Measurements from ENCODE around the gene SIN3B. TPM values are rescaled to one million over a fixed set of nuclear protein-coding genes. Genes with fewer than 3 reads are reported as not detected.

Gene SIN3B
- polyA plus RNA-seq, 1 of the 3 experiments (the other 2 are of a cell fraction): 29.7 TPM

GRCh38 chr19:16894080-16894479 lies 64.9 kb downstream of the SIN3B start:
- H3K9me2 ChIP-seq: no peaks in the 10 kb centered on the region
- H3K4me2 ChIP-seq: no peak overlapping the region
- TF ChIP-seq FOXJ3 (CRISPR knock-in tag; IDR thresholded peaks at IDR 0.05) (no peak), GABPA (IDR thresholded peaks at IDR 0.05; ENCODE audit: low read depth) (no peak), RCOR1 (IDR thresholded peaks at IDR 0.05; ENCODE audit: low read length) (no peak), ELF1 (IDR thresholded peaks at IDR 0.05) (no peak), NFIC (IDR thresholded peaks at IDR 0.05; ENCODE audit: borderline replicate concordance) (no peak), RAD21 (IDR thresholded peaks at IDR 0.05; ENCODE audit: low read length) (no peak), TAF1 (IDR thresholded peaks at IDR 0.05; ENCODE audit: borderline replicate concordance, low read depth, low read length) (no peak)
- H3K9ac ChIP-seq: no peak overlapping the region
- no peaks in the 10 kb centered on the region for H3K79me2 ChIP-seq (ENCODE audit: insufficient read depth)
- 60% methylated on average over 5 of the region's 7 CpGs for WGBS (ENCODE audit: low lambda C conversion rate)
- no peaks in the 10 kb centered on the region for H3K36me3 ChIP-seq (replicated peaks in 1 of 2; ENCODE audit: control insufficient read depth in 1 of 2, insufficient read depth in 2 of 2, low read length in 1 of 2)
- DNase-seq: no peak
- H3K9me3 ChIP-seq: no peaks in the 10 kb centered on the region
- no peaks in the 10 kb centered on the region for H3F3A ChIP-seq (replicated peaks; ENCODE audit: insufficient read depth)
- H2AFZ ChIP-seq (ENCODE audit: low read depth): no peak overlapping the region
- peaks cover 0 to 14% of the 10 kb centered on the region in 2 experiments; a peak in 1 of 4 replicates for H3K4me1 ChIP-seq (ENCODE audit: control insufficient read depth in 1 of 2, insufficient read depth in 2 of 2, low read depth in 1 of 2, low read length in 1 of 2)
- POLR2A ChIA-PET: no interaction called here
- H3K4me3 ChIP-seq (ENCODE audit: low read depth in 2 of 2, low read length in 1 of 2): no peak overlapping the region
- no peaks in the 10 kb centered on the region for H3K27me3 ChIP-seq (ENCODE audit: insufficient read depth)
- no peak overlapping the region for H3K27ac ChIP-seq (ENCODE audit: low read depth in 2 of 2, low read length in 1 of 2)
- no peaks in the 10 kb centered on the region for H4K20me1 ChIP-seq (ENCODE audit: insufficient read depth)
- CTCF ChIA-PET: no interaction called here

- POLR2A ChIA-PET: no interaction called here
- Histone ChIP-seq H3K79me2 (ENCODE audit: insufficient read depth) (no peaks in the 10 kb centered on the region), H3K36me3 (replicated peaks in 1 of 2; ENCODE audit: control insufficient read depth in 1 of 2, insufficient read depth in 2 of 2, low read length in 1 of 2) (no peaks in the 10 kb centered on the region), H3K27ac (ENCODE audit: low read depth in 2 of 2, low read length in 1 of 2) (no peak overlapping the region), H3K4me3 (ENCODE audit: low read depth in 2 of 2, low read length in 1 of 2) (no peak overlapping the region; a peak in 1 of 4 replicates), H3K4me1 (ENCODE audit: control insufficient read depth in 1 of 2, insufficient read depth in 2 of 2, low read depth in 1 of 2, low read length in 1 of 2) (peaks cover 0 to 4% of the 10 kb centered on the region in 2 experiments; a peak in 1 of 4 replicates), H3K9me2 (no peaks in the 10 kb centered on the region), H3K4me2 (no peak overlapping the region), H4K20me1 (ENCODE audit: insufficient read depth) (no peaks in the 10 kb centered on the region), H3K9ac (no peak overlapping the region), H3K27me3 (ENCODE audit: insufficient read depth) (no peaks in the 10 kb centered on the region), H3F3A (replicated peaks; ENCODE audit: insufficient read depth) (no peaks in the 10 kb centered on the region), H3K9me3 (no peaks in the 10 kb centered on the region), H2AFZ (ENCODE audit: low read depth) (no peak overlapping the region)
- CTCF ChIA-PET: interaction anchor here (0.9 to 1.1 kb wide), 2 partner anchors 26 to 451 kb away, joined by 3 read pairs; no protein-coding TSS in a partner anchor
- no peak for DNase-seq
- TF ChIP-seq EP300 (IDR thresholded peaks at IDR 0.05; ENCODE audit: borderline replicate concordance in 1 of 2, low read depth in 1 of 2, low read length in 1 of 2) (no peak), USF2 (IDR thresholded peaks at IDR 0.05; ENCODE audit: borderline replicate concordance, low read depth, low read length) (no peak), CTCF (IDR thresholded peaks at IDR 0.05) (no peak), ELF1 (IDR thresholded peaks at IDR 0.05) (no peak), FOSL2 (IDR thresholded peaks at IDR 0.05; ENCODE audit: borderline replicate concordance, low read depth) (no peak), NFIC (IDR thresholded peaks at IDR 0.05; ENCODE audit: borderline replicate concordance) (no peak), EZH2phosphoT487 (IDR thresholded peaks at IDR 0.05; ENCODE audit: borderline replicate concordance, low read depth) (no peak), MXI1 (IDR thresholded peaks at IDR 0.05; ENCODE audit: low read depth, low read length) (no peak), NRF1 (IDR thresholded peaks at IDR 0.05; ENCODE audit: low read depth, low read length) (no peak)
- 77% methylated on average over 29 of the region's 30 CpGs for WGBS (ENCODE audit: low lambda C conversion rate)
Measured at GRCh38 chr19:16895467-16896145, 66.4 kb downstream of the SIN3B start.

Measured in SK-N-SH (cell line).